CD14-positive monocyte (primary cell): ENCODE results near the gene DIAPH1. TPM values are rescaled to one million over a fixed set of nuclear protein-coding genes. Genes with fewer than 3 reads are reported as not detected.

Experiments used
- DNase-seq, 3 donors: peaks; one replicate each; pipeline ENCODE4 v3.0.0-alpha.2; 2011 to 2022
- H2AFZ ChIP-seq: 2 replicates; pipeline ENCODE4 v1.6.0; 2012; ENCODE audit warnings: mild to moderate bottlenecking, low read depth, low read length, inconsistent platforms; ENCODE audit not compliant: insufficient read depth, poor library complexity, severe bottlenecking
- H3K27ac ChIP-seq, 2 donors: 1 replicate in 1 of 2; 2 replicates in 1 of 2; pipeline ENCODE4 v1.5.1; 2012 to 2013; ENCODE audit warnings: low read length in 2 of 2, control low read depth in 1 of 2, inconsistent platforms in 1 of 2, low read depth in 1 of 2, mild to moderate bottlenecking in 1 of 2
- H3K27me3 ChIP-seq, 2 donors: one replicate each; pipeline versions ENCODE4 v1.6.0 to v1.6.1; 2011 to 2013; ENCODE audit warnings: low read length in 2 of 2; ENCODE audit not compliant: control insufficient read depth in 2 of 2, insufficient read depth in 2 of 2
- H3K36me3 ChIP-seq, 2 donors: replicated peaks in 1 of 2; 1 replicate in 1 of 2; 2 replicates in 1 of 2; pipeline versions ENCODE4 v1.5.1 to v1.6.1; 2012 to 2013; ENCODE audit warnings: low read length in 2 of 2, control low read depth in 1 of 2, inconsistent platforms in 1 of 2, mild to moderate bottlenecking in 1 of 2; ENCODE audit not compliant: insufficient read depth in 2 of 2, control insufficient read depth in 1 of 2
- H3K4me1 ChIP-seq, 2 donors: 1 replicate in 1 of 2; 2 replicates in 1 of 2; pipeline versions ENCODE4 v1.5.1 to v1.6.1; 2012 to 2013; ENCODE audit warnings: low read length in 2 of 2, control low read depth in 1 of 2, inconsistent platforms in 1 of 2, mild to moderate bottlenecking in 1 of 2, moderate library complexity in 1 of 2; ENCODE audit not compliant: insufficient read depth in 2 of 2, control insufficient read depth in 1 of 2
- H3K4me2 ChIP-seq: replicated peaks from 2 replicates; pipeline ENCODE3; 2012; ENCODE audit warnings: low read length, moderate library complexity, mild to moderate bottlenecking; ENCODE audit not compliant: poor library complexity, severe bottlenecking; ENCODE audit errors: extremely low read depth
- H3K4me3 ChIP-seq, 3 experiments: fragments of 200-600 bp in 1 of 3; sonication (generic) in 1 of 3; replicated peaks in 1 of 3; 1 replicate in 2 of 3; 2 replicates in 1 of 3; pipeline ENCODE4 v1.5.1; 2011 to 2013; ENCODE audit warnings: low read length in 3 of 3, mild to moderate bottlenecking in 3 of 3, control low read depth in 2 of 3, low read depth in 2 of 3, inconsistent platforms in 1 of 3, moderate library complexity in 1 of 3
- H3K79me2 ChIP-seq: 2 replicates; pipeline ENCODE4 v1.6.0; 2012; ENCODE audit warnings: mild to moderate bottlenecking, control low read depth, inconsistent platforms, low read length, moderate library complexity; ENCODE audit not compliant: insufficient read depth
- H3K9ac ChIP-seq: 2 replicates; pipeline ENCODE4 v1.6.0; 2017; ENCODE audit warnings: low read length, mild to moderate bottlenecking; ENCODE audit not compliant: insufficient read depth, poor library complexity, severe bottlenecking
- H3K9me3 ChIP-seq, 2 donors: replicated peaks in 1 of 2; 1 replicate in 1 of 2; 2 replicates in 1 of 2; pipeline versions ENCODE4 v1.5.1 to v1.6.1; 2012 to 2013; ENCODE audit warnings: low read length in 2 of 2, control low read depth in 1 of 2; ENCODE audit not compliant: control insufficient read depth in 1 of 2, insufficient read depth in 1 of 2
- H4K20me1 ChIP-seq: 2 replicates; pipeline ENCODE4 v1.6.0; 2012; ENCODE audit warnings: mild to moderate bottlenecking, low read length, control low read depth, moderate library complexity; ENCODE audit not compliant: insufficient read depth
- H3K27ac Mint-ChIP-seq, 7 donors: one replicate each; pipeline ENCODE4 v1.8.0; 2020; ENCODE audit warnings: mild to moderate bottlenecking in 7 of 7, mixed read lengths in 7 of 7, moderate library complexity in 6 of 7, inconsistent platforms in 2 of 7
- H3K27me3 Mint-ChIP-seq, 3 donors: one replicate each; pipeline ENCODE4 v1.8.0; 2021 to 2022; ENCODE audit warnings: low read depth in 3 of 3, mild to moderate bottlenecking in 3 of 3, mixed read lengths in 3 of 3, moderate library complexity in 3 of 3, inconsistent platforms in 1 of 3
- H3K36me3 Mint-ChIP-seq, 2 donors: one replicate each; pipeline ENCODE4 v1.8.0; 2020; ENCODE audit warnings: mixed read lengths in 2 of 2, inconsistent platforms in 1 of 2, mild to moderate bottlenecking in 1 of 2
- H3K4me1 Mint-ChIP-seq: one replicate; pipeline ENCODE4 v1.8.0; 2020; ENCODE audit warnings: mild to moderate bottlenecking, mixed read lengths
- H3K4me3 Mint-ChIP-seq, 2 donors: one replicate each; pipeline ENCODE4 v1.8.0; 2020; ENCODE audit warnings: mild to moderate bottlenecking in 2 of 2, mixed read lengths in 2 of 2, moderate library complexity in 1 of 2
- H3K9me3 Mint-ChIP-seq, 7 donors: one replicate each; pipeline ENCODE4 v1.8.0; 2020 to 2022; ENCODE audit warnings: mixed read lengths in 7 of 7, mild to moderate bottlenecking in 6 of 7, moderate library complexity in 6 of 7, inconsistent platforms in 2 of 7
- CTCF ChIP-seq: fragments of 200-600 bp; IDR thresholded peaks from one replicate; pipeline ENCODE4 v1.8.0; 2022; ENCODE audit warnings: antibody characterized with exemption, mild to moderate bottlenecking
- WGBS: methylation state at CpG from one replicate; pipeline ENCODE4 v1.1.5; 2013; ENCODE audit warnings: missing lambda C conversion rate; ENCODE audit not compliant: insufficient coverage; 5-methylcytosine and 5-hydroxymethylcytosine counted together
- intact Hi-C, 2 donors: fragments of 100-400 bp; cut with micrococcal nuclease; formaldehyde crosslinking; loops; one replicate each; pipeline versions ENCODE4 v1.15.0 to v1.15.1; 2023
- polyA plus RNA-seq, 3 donors: library from polyadenylated mRNA; depleted of rRNA in 1 of 3; unstranded in 2 of 3; stranded (reverse) in 1 of 3; fragments of 300-500 nt in 2 of 3; fragments of >200 nt in 1 of 3; fragmentation: Illumina TruSeq in 2 of 3; gene quantifications; 1 replicate in 2 of 3; 2 replicates in 1 of 3; pipeline ENCODE4 v1.2.3, GENCODE V29; 2012 to 2021

Gene DIAPH1
- polyA plus RNA-seq, 3 donors, result 60.2 to 140 (median 98.6) TPM

DNA sequence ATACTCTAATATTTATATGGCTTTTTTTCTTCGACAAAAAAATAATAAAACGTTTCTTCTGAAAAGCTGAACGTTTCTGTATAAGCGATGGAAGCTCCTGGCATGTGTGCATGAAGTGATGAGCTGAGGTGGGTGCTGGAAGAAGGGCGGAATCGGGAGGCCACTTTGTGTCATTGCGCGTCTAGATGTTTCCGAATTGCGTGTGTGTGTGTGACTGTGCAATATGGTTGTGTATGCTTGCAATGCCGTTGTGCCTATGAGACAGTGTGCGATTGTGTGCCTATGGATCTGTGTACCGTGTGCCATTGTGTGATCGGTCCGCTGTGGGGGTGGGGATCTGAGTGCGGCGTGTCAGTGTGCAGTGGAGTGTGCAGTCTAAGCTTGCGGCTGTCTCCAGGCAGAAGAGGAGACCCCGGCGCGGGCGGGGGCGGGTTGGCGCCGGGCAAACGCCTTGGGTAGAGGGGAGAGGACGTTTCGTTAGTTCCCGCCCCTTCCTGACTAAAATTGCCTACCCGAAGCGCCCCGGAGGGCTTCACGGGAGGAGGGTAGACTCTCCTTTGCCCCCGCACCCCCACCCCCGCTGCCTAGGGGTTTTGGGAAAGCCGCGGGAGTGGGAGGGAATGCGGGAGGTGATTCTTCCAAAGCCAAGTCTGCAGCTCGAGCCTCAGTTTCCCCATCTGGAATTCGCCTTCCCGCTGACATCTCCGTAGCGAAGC, 105.7 kb downstream of the DIAPH1 start:
- H3K4me1 ChIP-seq, result peaks cover 54 to 76% of the 10 kb centered on the region in 2 donors

More for the DNA sequence above, 105.7 kb downstream of the DIAPH1 start:
- H3K4me1 Mint-ChIP-seq, result peaks cover 67% of the 10 kb centered on the region
- H3K27ac Mint-ChIP-seq, result peak overlapping the region; percentile 20 to 90 (median 78)
- peaks cover 33 to 40% of the 10 kb centered on the region in 2 donors for H3K36me3 ChIP-seq
- H3K9ac ChIP-seq, result peak overlapping the region; percentile 44
- H3K4me3 Mint-ChIP-seq, result peak overlapping the region; percentile 76 to 95
- peaks cover 54% of the 10 kb centered on the region for H4K20me1 ChIP-seq
- H3K9me3 ChIP-seq, result no peaks in the 10 kb centered on the region
- 3% methylated on average over 20 of the region's 43 CpGs for WGBS
- H3K27me3 Mint-ChIP-seq, result peaks cover 5 to 36% (median 16%) of the 10 kb centered on the region in 3 donors
- no peak for TF ChIP-seq CTCF
- peak overlapping the region; percentile 32 to 77 (median 35) for H3K4me3 ChIP-seq
- peaks cover 0 to 5% (median 0%) of the 10 kb centered on the region in 7 donors for H3K9me3 Mint-ChIP-seq
- peak overlapping the region; percentile 58 for H2AFZ ChIP-seq
- H3K27me3 ChIP-seq, result peaks cover 0 to 10% of the 10 kb centered on the region in 2 donors
- peaks cover 48 to 51% of the 10 kb centered on the region in 2 donors for H3K36me3 Mint-ChIP-seq
- H3K79me2 ChIP-seq, result peaks cover 7% of the 10 kb centered on the region
- peak overlapping the region; percentile 92 for H3K4me2 ChIP-seq
- H3K27ac ChIP-seq, result peak overlapping the region in 1 of 2 donors; percentile 15
- intact Hi-C loops, result no loop called here
- DNase-seq, result peak; percentile 56 to 73 (median 68)
